GM12891 (cell line): ENCODE measurements around the gene TXNL4A.

ENCODE experiments used
- PAX5 ChIP-seq: IDR thresholded peaks from 2 replicates; pipeline ENCODE4 v1.6.1; 2011; ENCODE audit warnings: low read length, moderate library complexity, mild to moderate bottlenecking; ENCODE audit not compliant: insufficient read depth, severe bottlenecking
- POLR2A ChIP-seq: IDR thresholded peaks from 2 replicates; pipeline ENCODE4 v1.6.1; 2011; ENCODE audit warnings: low read depth, low read length, control low read depth
- POLR2AphosphoS5 ChIP-seq: IDR thresholded peaks from 2 replicates; pipeline ENCODE4 v1.6.1; 2011; ENCODE audit warnings: low read depth, low read length, control low read depth
- POU2F2 ChIP-seq: IDR thresholded peaks from 2 replicates; pipeline ENCODE4 v1.6.1; 2011; ENCODE audit warnings: low read depth, mild to moderate bottlenecking, control low read depth, low read length, moderate library complexity
- SPI1 ChIP-seq: IDR thresholded peaks from 2 replicates; pipeline ENCODE4 v1.6.1; 2011; ENCODE audit warnings: low read depth, low read length, control low read depth
- TAF1 ChIP-seq: IDR thresholded peaks from 2 replicates; pipeline ENCODE4 v1.6.1; 2011; ENCODE audit warnings: low read depth, low read length, control low read depth

GRCh38 chr18:80006724-80007123, 18.4 kb upstream of the TXNL4A start:
- TF ChIP-seq POLR2AphosphoS5 (no peak), POLR2A (no peak), TAF1 (no peak), SPI1 (no peak), POU2F2 (no peak), PAX5 (no peak)
